PC-3 (cell line): ENCODE data around the gene ZNF622. TPM values are rescaled to one million over a fixed set of nuclear protein-coding genes. Genes with fewer than 3 reads are reported as not detected.

Experiments
- ATAC-seq: fragments of 200-7000 bp; cut with Tn5 transposase; 2 replicates; pipeline ENCODE4 v1.9.1; 2020; ENCODE audit warnings: mild to moderate bottlenecking, moderate library complexity
- BruUV-seq: library from RNA; stranded (reverse); fragments of 400-500 nt; replicated peaks from 2 replicates; lab custom pipeline; 2021; lab: Mats Ljungman, UMichigan
- CTCF ChIA-PET: fragments of 300-600 bp; sonication (Branson Sonifier 250); formaldehyde crosslinking; loops from one replicate; lab custom pipeline; 2022; ENCODE audit warnings: antibody characterized with exemption; lab: Charles Lee
- POLR2A ChIA-PET: fragments of 300-600 bp; sonication (Branson Sonifier 250); formaldehyde crosslinking; loops from one replicate; lab custom pipeline; 2022; ENCODE audit warnings: antibody characterized with exemption; ENCODE audit not compliant: unreplicated experiment; lab: Charles Lee
- DNase-seq: peaks from one replicate; pipeline ENCODE4 v3.0.0-alpha.2; 2015
- H2AFZ ChIP-seq: fragments of 300-600 bp; sonication (generic); 2 replicates; pipeline ENCODE4 v1.6.0; 2016; ENCODE audit warnings: antibody characterized with exemption, low read length
- H3F3A ChIP-seq: fragments of 300-600 bp; sonication (generic); one replicate; pipeline ENCODE4 v1.6.0; 2017; ENCODE audit warnings: antibody characterized with exemption, low read length, control low read depth, mild to moderate bottlenecking; ENCODE audit not compliant: unreplicated experiment
- H3K27ac ChIP-seq: fragments of 300-600 bp; sonication (generic); 2 replicates; pipeline ENCODE4 v1.5.1; 2016; ENCODE audit warnings: mild to moderate bottlenecking, low read length
- H3K27me3 ChIP-seq: fragments of 300-600 bp; sonication (generic); 2 replicates; pipeline ENCODE4 v1.6.1; 2016; ENCODE audit warnings: low read length, mixed read lengths
- H3K36me3 ChIP-seq: fragments of 300-600 bp; sonication (generic); 2 replicates; pipeline ENCODE4 v1.6.1; 2016; ENCODE audit warnings: low read depth, mixed run types, low read length, mixed read lengths
- H3K4me1 ChIP-seq: fragments of 300-600 bp; sonication (generic); 2 replicates; pipeline ENCODE4 v1.5.1; 2016; ENCODE audit warnings: low read length; ENCODE audit not compliant: insufficient read depth
- H3K4me2 ChIP-seq: fragments of 300-600 bp; sonication (generic); 2 replicates; pipeline ENCODE4 v1.6.0; 2016; ENCODE audit warnings: low read length
- H3K4me3 ChIP-seq: fragments of 300-600 bp; sonication (generic); 2 replicates; pipeline ENCODE4 v1.5.1; 2016; ENCODE audit warnings: mild to moderate bottlenecking, low read length, mixed read lengths
- H3K79me2 ChIP-seq: fragments of 300-600 bp; sonication (generic); 2 replicates; pipeline ENCODE4 v1.6.1; 2017; ENCODE audit warnings: low read length, mixed read lengths
- H3K9ac ChIP-seq: fragments of 300-600 bp; sonication (generic); 2 replicates; pipeline ENCODE4 v1.6.0; 2016; ENCODE audit warnings: mild to moderate bottlenecking, low read length
- H3K9me2 ChIP-seq: fragments of 300-600 bp; sonication (generic); replicated peaks from 2 replicates; pipeline ENCODE4 v1.6.1; 2016; ENCODE audit warnings: mixed run types, low read length, mixed read lengths
- H3K9me3 ChIP-seq: fragments of 300-600 bp; sonication (generic); 2 replicates; pipeline ENCODE4 v1.6.1; 2016; ENCODE audit warnings: low read length, mixed read lengths
- H4K20me1 ChIP-seq: fragments of 300-600 bp; sonication (generic); 2 replicates; pipeline ENCODE4 v1.6.1; 2016; ENCODE audit warnings: low read length, mixed read lengths
- CTCF ChIP-seq: fragments of 300-600 bp; sonication (generic); conservative IDR thresholded peaks from 2 replicates; pipeline ENCODE4 v1.5.1; 2017; ENCODE audit warnings: antibody characterized with exemption, low read depth, mild to moderate bottlenecking, low read length
- EZH2 ChIP-seq: fragments of 300-600 bp; sonication (generic); IDR thresholded peaks from one replicate; pipeline ENCODE4 v1.6.1; 2017; ENCODE audit warnings: antibody characterized with exemption, mild to moderate bottlenecking, low read length; ENCODE audit not compliant: unreplicated experiment
- EZH2phosphoT487 ChIP-seq: fragments of 300-600 bp; sonication (generic); IDR thresholded peaks from 2 replicates; pipeline ENCODE4 v1.6.1; 2018; ENCODE audit warnings: mild to moderate bottlenecking, antibody characterized with exemption, low read length, borderline replicate concordance
- intact Hi-C: fragments of 100-400 bp; cut with micrococcal nuclease; formaldehyde crosslinking; loops from 2 replicates; pipeline ENCODE4 v1.9.0; 2023
- total RNA-seq: library from RNA; depleted of rRNA; stranded (reverse); fragments of >200 nt; gene quantifications from 2 replicates; pipeline ENCODE4 v1.2.3, GENCODE V29; 2014

The ZNF622 gene
- total RNA-seq, 1 experiment from 2014 or later, result 76.9 TPM

DNA sequence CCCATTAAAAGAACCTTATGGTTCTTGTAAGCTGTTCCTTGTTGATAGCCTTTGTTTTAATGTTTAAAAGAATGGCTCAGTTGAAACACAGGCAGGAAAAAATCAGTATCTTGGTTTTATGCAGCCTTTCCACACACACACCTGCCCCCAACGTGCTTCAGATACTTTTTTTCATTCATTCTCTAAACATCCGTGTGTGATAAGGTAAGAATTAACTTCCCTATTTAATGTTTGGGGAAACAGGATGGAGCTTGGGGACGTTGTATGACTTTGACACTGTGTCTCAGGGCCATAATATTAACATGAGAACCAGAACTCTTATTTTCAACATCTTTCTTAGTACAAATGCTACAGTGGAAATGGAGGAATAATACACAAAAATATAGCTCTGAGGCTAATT lies 5.8 kb upstream of the ZNF622 start:
- no peak for DNase-seq
- BruUV-seq, result no TSS peak
- Histone ChIP-seq H3K36me3 (no peaks in the 10 kb centered on the region), H3K27me3 (no peaks in the 10 kb centered on the region), H4K20me1 (no peaks in the 10 kb centered on the region), H3K4me3 (no peak overlapping the region), H3K4me1 (peaks cover 21% of the 10 kb centered on the region), H3K27ac (no peak overlapping the region), H3K9me3 (no peaks in the 10 kb centered on the region), H3F3A (no peaks in the 10 kb centered on the region), H3K9ac (no peak overlapping the region), H3K4me2 (no peak overlapping the region), H3K9me2 (no peaks in the 10 kb centered on the region), H3K79me2 (peaks cover 47% of the 10 kb centered on the region), H2AFZ (no peak overlapping the region)
- TF ChIP-seq EZH2 (no peak), CTCF (no peak), EZH2phosphoT487 (no peak)
- intact Hi-C loops, result no loop called here
- ChIA-PET CTCF (no interaction called here), POLR2A (interaction anchor here (0.5 kb wide), 1 partner anchor 123 kb away, joined by 4 read pairs; no protein-coding TSS in a partner anchor)
- no peak for ATAC-seq

DNA sequence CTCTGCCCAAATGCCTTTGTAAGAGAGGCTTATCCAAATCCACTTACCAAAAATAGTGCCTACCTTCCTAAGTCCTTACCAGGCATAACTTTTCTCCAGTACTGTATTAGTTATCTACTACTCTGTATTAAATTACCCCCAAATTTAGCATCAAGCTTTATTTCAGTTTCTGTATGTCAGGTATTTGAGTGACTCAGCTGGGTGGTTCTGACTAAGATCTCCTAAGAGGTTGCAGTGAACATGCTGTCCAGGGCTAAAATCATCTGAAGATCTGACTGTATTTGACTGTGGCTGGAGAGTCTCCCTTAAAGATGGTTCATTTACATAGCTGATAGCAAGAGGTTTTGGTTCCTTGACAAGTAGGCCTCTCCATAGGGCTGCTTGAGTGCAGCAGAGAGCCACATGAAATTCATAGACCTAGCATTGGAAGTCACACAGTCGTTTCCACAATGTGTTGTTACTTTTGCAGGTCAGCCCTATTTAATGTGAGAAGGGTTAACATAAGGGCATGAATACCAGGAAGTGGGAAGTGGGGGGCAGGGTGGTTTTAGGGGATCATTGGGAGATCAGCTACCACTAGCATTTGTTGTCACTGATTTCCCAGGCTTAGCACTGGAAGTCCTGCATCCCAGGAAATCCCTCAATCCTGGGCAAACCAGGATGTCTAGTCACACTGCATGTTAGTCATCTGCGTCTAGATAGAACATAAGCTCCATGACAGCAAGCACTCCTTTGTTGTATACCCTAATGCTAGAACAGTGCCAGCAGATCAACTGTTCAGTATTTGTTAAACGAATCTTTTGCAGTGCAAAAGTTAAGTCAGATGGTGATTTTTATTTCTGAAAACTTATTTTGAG lies 2.0 kb upstream of the ZNF622 start:
- Histone ChIP-seq H4K20me1 (peaks cover 24% of the 10 kb centered on the region), H3K27ac (peak overlapping the region; percentile 58), H3K4me2 (peak overlapping the region; percentile 88), H2AFZ (no peak overlapping the region), H3K9me3 (no peaks in the 10 kb centered on the region), H3K9ac (no peak overlapping the region), H3F3A (no peaks in the 10 kb centered on the region), H3K27me3 (no peaks in the 10 kb centered on the region), H3K9me2 (no peaks in the 10 kb centered on the region), H3K79me2 (peaks cover 84% of the 10 kb centered on the region), H3K4me1 (peaks cover 40% of the 10 kb centered on the region), H3K36me3 (peaks cover 10% of the 10 kb centered on the region), H3K4me3 (peak overlapping the region; percentile 80)
- no peak for TF ChIP-seq CTCF
- TF ChIP-seq EZH2phosphoT487, result no peak
- TF ChIP-seq EZH2, result no peak
- no TSS peak for BruUV-seq
- peak; percentile 15 for ATAC-seq
- POLR2A ChIA-PET, result no interaction called here
- CTCF ChIA-PET, result no interaction called here
- intact Hi-C loops, result no loop called here
- peak; percentile 93 for DNase-seq
